Forelimb muscle (tissue), 1 donor: Measurements from ENCODE around the gene RFXAP. TPM values are rescaled to one million over a fixed set of nuclear protein-coding genes. Genes with fewer than 3 reads are reported as not detected.

Experiments
- DNase-seq: peaks from one replicate; pipeline ENCODE4 v3.0.0-alpha.2; 2013; ENCODE audit warnings: low read depth
- polyA plus RNA-seq: library from polyadenylated mRNA; unstranded; fragments of 120-200 nt; gene quantifications from one replicate; pipeline ENCODE4 v1.2.1, GENCODE V29; 2013; ENCODE audit not compliant: insufficient read length

Gene RFXAP
- polyA plus RNA-seq, 1 donor = 9.5 TPM

GRCh38 chr13:36817996-36818803 lies 822 bp upstream of the RFXAP start:
- no peak for DNase-seq

- DNase-seq = no peak
These were observed 693 bp downstream of the RFXAP start for GRCh38 chr13:36819739-36820090.

GRCh38 chr13:36820222-36820621 lies 1.2 kb downstream of the RFXAP start:
- no peak for DNase-seq

- no peak for DNase-seq
These were observed 3.8 kb downstream of the RFXAP start for GRCh38 chr13:36822785-36823184.

GRCh38 chr13:36829753-36830152 lies 10.7 kb downstream of the RFXAP start:
- DNase-seq = no peak

- DNase-seq = no peak
These were observed 12.3 kb downstream of the RFXAP start for GRCh38 chr13:36831291-36831690.

- DNase-seq = no peak
These were observed 15.3 kb downstream of the RFXAP start for GRCh38 chr13:36834299-36834698.

GRCh38 chr13:36837354-36838092 lies 18.5 kb downstream of the RFXAP start:
- DNase-seq = no peak

- DNase-seq = no peak
These were observed 20.3 kb downstream of the RFXAP start for GRCh38 chr13:36839281-36839680.

GRCh38 chr13:36839981-36840380 lies 21.0 kb downstream of the RFXAP start:
- no peak for DNase-seq

- no peak for DNase-seq
These were observed 21.8 kb downstream of the RFXAP start for GRCh38 chr13:36840718-36841250.

GRCh38 chr13:36841391-36841790 lies 22.4 kb downstream of the RFXAP start:
- no peak for DNase-seq

- no peak for DNase-seq
These were observed 28.6 kb downstream of the RFXAP start for GRCh38 chr13:36847606-36848005.

GRCh38 chr13:36848199-36848982 lies 29.4 kb downstream of the RFXAP start:
- no peak for DNase-seq

GRCh38 chr13:36850790-36851438 lies 31.9 kb downstream of the RFXAP start:
- no peak for DNase-seq

- DNase-seq = no peak
These were observed 38.2 kb downstream of the RFXAP start for GRCh38 chr13:36857253-36857652.

- peak; percentile 19 for DNase-seq
These were observed 39.3 kb downstream of the RFXAP start for GRCh38 chr13:36858290-36858689.

GRCh38 chr13:36859259-36859658 lies 40.2 kb downstream of the RFXAP start:
- DNase-seq = no peak

- DNase-seq = no peak
These were observed 43.1 kb downstream of the RFXAP start for GRCh38 chr13:36862002-36862685.

- no peak for DNase-seq
These were observed 43.7 kb downstream of the RFXAP start for GRCh38 chr13:36862722-36863121.

GRCh38 chr13:36865265-36865664 lies 46.2 kb downstream of the RFXAP start:
- DNase-seq = no peak
